ENCODE measurements around the gene ABCC3.

ABCC3 gene

DNA sequence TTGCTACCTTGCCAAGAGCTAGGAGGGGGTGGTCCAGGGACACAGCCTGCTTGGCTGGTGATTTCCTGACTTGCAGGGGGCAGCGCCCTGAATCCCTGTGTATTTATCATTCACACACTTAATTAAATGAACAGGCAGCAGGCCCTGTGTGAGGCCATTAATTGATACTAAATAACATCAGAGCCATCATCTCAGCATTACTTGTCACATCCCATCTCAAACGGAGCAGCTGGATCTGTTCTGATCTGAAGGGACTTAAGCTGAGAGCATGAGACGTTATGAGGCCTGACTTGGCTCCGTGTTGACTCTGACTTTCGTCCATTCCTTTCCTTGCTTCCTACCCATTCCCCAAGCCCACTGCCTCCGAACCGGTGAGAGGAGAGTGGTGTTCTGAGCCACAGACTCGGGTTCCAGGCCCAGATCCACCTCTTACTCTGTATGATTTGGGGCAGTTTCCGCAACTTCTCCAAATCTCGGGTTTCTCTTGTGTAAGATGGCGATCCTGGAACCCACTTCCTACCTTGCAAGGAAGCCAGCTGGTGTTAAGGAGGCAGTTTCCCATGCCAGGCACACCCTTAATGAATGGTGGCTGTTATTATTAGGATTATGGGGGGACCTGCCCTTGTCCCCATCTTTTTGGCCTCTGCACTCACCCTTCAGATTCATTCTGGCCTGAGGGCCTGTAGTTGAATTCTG, 40.4 kb upstream of the ABCC3 start:
- H3K79me2 ChIP-seq (ENCODE audit: control insufficient read depth, low read length) = no peaks in the 10 kb centered on the region
- no peak overlapping the region for H3K4me2 ChIP-seq (ENCODE audit: low read length)
- no peaks in the 10 kb centered on the region for H3K36me3 ChIP-seq (ENCODE audit: control insufficient read depth, low read length)

DNA sequence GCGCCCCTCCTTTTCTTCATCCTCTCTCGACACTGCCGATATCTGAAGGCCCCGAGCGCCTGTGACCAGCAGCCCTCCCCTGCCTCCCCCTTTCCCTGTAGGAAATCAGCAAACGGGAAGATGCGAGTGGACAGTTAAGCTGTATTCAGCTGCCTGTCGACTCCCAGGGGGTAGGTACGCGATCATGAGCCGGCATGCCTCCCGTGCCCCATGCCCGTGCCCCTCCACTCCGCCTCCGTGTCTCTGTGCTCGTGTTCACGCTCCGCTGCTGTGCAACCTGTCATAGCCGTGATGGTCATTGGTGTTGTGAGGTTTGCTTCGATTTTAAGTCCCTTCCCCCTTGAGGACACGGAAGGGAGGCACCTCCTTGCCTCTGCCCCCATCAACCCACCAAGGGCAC, 39.8 kb upstream of the ABCC3 start:
- Histone ChIP-seq H4K20me1 (ENCODE audit: control insufficient read depth, insufficient read depth, low read depth, low read length) (no peaks in the 10 kb centered on the region), H3K4me1 (ENCODE audit: control insufficient read depth, low read length) (peaks cover 9% of the 10 kb centered on the region), H3K36me3 (ENCODE audit: control insufficient read depth, low read length) (no peaks in the 10 kb centered on the region), H3K9me3 (ENCODE audit: control insufficient read depth, insufficient read depth, low read length) (no peaks in the 10 kb centered on the region), H3K4me3 (ENCODE audit: low read length) (no peak overlapping the region), H3K27me3 (ENCODE audit: control insufficient read depth, low read length) (no peaks in the 10 kb centered on the region), H3K9me2 (replicated peaks; ENCODE audit: control insufficient read depth, low read length) (no peaks in the 10 kb centered on the region), H3K4me2 (ENCODE audit: low read length) (no peak overlapping the region), H3K27ac (ENCODE audit: low read depth, low read length) (no peak overlapping the region), H3K79me2 (ENCODE audit: control insufficient read depth, low read length) (no peaks in the 10 kb centered on the region), H3F3A (ENCODE audit: control insufficient read depth, insufficient read depth) (no peaks in the 10 kb centered on the region)
- TF ChIP-seq, protein P1, sequence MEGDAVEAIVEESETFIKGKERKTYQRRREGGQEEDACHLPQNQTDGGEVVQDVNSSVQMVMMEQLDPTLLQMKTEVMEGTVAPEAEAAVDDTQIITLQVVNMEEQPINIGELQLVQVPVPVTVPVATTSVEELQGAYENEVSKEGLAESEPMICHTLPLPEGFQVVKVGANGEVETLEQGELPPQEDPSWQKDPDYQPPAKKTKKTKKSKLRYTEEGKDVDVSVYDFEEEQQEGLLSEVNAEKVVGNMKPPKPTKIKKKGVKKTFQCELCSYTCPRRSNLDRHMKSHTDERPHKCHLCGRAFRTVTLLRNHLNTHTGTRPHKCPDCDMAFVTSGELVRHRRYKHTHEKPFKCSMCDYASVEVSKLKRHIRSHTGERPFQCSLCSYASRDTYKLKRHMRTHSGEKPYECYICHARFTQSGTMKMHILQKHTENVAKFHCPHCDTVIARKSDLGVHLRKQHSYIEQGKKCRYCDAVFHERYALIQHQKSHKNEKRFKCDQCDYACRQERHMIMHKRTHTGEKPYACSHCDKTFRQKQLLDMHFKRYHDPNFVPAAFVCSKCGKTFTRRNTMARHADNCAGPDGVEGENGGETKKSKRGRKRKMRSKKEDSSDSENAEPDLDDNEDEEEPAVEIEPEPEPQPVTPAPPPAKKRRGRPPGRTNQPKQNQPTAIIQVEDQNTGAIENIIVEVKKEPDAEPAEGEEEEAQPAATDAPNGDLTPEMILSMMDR (IDR thresholded peaks at IDR 0.05; ENCODE audit: low read depth, low read length, poor library complexity, severe bottlenecking) = no peak
- no peak for TF ChIP-seq EZH2phosphoT487 (IDR thresholded peaks at IDR 0.05; ENCODE audit: borderline replicate concordance, low read length)

More for the DNA sequence above, 40.4 kb upstream of the ABCC3 start:
- Histone ChIP-seq H3K9me2 (replicated peaks; ENCODE audit: control insufficient read depth, low read length) (no peaks in the 10 kb centered on the region), H3K4me1 (ENCODE audit: control insufficient read depth, low read length) (peaks cover 9% of the 10 kb centered on the region), H3F3A (ENCODE audit: control insufficient read depth, insufficient read depth) (no peaks in the 10 kb centered on the region), H3K27me3 (ENCODE audit: control insufficient read depth, low read length) (no peaks in the 10 kb centered on the region), H4K20me1 (ENCODE audit: control insufficient read depth, insufficient read depth, low read depth, low read length) (no peaks in the 10 kb centered on the region), H3K9me3 (ENCODE audit: control insufficient read depth, insufficient read depth, low read length) (no peaks in the 10 kb centered on the region), H3K27ac (ENCODE audit: low read depth, low read length) (no peak overlapping the region), H3K4me3 (ENCODE audit: low read length) (no peak overlapping the region)
- TF ChIP-seq, protein P1 (IDR thresholded peaks at IDR 0.05; ENCODE audit: low read depth, low read length, poor library complexity, severe bottlenecking) = no peak
- TF ChIP-seq EZH2phosphoT487 (IDR thresholded peaks at IDR 0.05; ENCODE audit: borderline replicate concordance, low read length) = no peak

DNA sequence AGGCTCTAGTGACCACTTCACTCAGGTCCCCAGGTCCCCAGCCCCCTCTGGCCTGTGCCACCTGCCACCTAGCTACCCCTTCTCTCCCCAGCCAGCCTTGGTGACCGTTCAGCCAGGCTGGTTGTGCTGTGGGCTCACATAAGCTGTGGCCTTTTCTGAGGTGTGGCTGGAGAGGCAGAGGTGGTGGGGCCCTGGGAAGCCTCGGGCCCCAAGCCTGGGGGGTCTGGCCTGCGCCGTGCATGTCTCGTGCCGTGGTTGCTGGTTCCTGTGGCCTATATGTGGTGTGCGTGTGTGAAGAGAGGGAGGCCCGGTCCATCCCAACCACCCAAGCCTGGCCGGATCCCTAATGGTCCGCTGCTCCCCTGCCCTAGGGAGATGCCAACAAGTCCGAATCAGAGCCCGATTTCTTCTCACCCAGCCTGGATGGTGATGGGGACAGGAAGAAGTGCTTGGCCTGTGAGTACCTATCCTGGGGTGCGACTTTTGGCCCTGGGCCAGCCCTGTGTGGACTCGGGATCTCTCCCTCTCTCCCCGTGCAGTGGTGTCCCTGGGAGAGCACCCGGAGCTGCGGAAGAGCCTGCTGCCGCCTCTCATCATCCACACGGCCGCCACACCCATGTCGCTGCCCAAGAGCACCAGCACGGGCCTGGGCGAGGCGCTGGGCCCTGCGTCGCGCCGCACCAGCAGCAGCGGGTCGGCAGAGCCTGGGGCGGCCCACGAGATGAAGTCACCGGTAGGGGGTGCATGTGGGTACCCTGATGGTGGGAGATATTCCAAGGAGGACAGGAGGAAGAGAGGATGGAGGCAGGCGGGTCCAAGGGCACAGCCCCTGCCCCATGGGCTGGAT, 38.3 kb upstream of the ABCC3 start:
- TF ChIP-seq EZH2phosphoT487 (IDR thresholded peaks at IDR 0.05; ENCODE audit: borderline replicate concordance, low read length) = no peak
- TF ChIP-seq, protein P1 (IDR thresholded peaks at IDR 0.05; ENCODE audit: low read depth, low read length, poor library complexity, severe bottlenecking) = no peak
- no peak overlapping the region for H3K4me2 ChIP-seq (ENCODE audit: low read length)
- H3F3A ChIP-seq (ENCODE audit: control insufficient read depth, insufficient read depth) = no peaks in the 10 kb centered on the region
- H3K9me2 ChIP-seq (replicated peaks; ENCODE audit: control insufficient read depth, low read length) = no peaks in the 10 kb centered on the region
- H3K79me2 ChIP-seq (ENCODE audit: control insufficient read depth, low read length) = no peaks in the 10 kb centered on the region
- H3K27ac ChIP-seq (ENCODE audit: low read depth, low read length) = no peak overlapping the region
- H3K27me3 ChIP-seq (ENCODE audit: control insufficient read depth, low read length) = no peaks in the 10 kb centered on the region
- H3K36me3 ChIP-seq (ENCODE audit: control insufficient read depth, low read length) = no peaks in the 10 kb centered on the region
- no peak overlapping the region for H3K4me3 ChIP-seq (ENCODE audit: low read length)
- H3K9me3 ChIP-seq (ENCODE audit: control insufficient read depth, insufficient read depth, low read length) = no peaks in the 10 kb centered on the region
- H4K20me1 ChIP-seq (ENCODE audit: control insufficient read depth, insufficient read depth, low read depth, low read length) = no peaks in the 10 kb centered on the region
- H3K4me1 ChIP-seq (ENCODE audit: control insufficient read depth, low read length) = peaks cover 9% of the 10 kb centered on the region

Data from DOHH2 (cell line).